ENCODE measurements around the gene DLGAP5.

GRCh38 chr14:55146425-55146824 is 45.0 kb downstream of the DLGAP5 start:
- TF ChIP-seq CTCF (conservative IDR thresholded peaks at IDR 0.05; ENCODE audit: low read depth, low read length) (no peak), POLR2A (IDR thresholded peaks at IDR 0.05; ENCODE audit: low read depth, low read length) (no peak), BHLHE40 (IDR thresholded peaks at IDR 0.05; ENCODE audit: low read depth, low read length) (no peak), RCOR1 (IDR thresholded peaks at IDR 0.05; ENCODE audit: insufficient replicate concordance, low read length) (no peak), SMC3 (IDR thresholded peaks at IDR 0.05; ENCODE audit: low read depth, low read length) (no peak)
- TF ChIP-seq, protein P1, sequence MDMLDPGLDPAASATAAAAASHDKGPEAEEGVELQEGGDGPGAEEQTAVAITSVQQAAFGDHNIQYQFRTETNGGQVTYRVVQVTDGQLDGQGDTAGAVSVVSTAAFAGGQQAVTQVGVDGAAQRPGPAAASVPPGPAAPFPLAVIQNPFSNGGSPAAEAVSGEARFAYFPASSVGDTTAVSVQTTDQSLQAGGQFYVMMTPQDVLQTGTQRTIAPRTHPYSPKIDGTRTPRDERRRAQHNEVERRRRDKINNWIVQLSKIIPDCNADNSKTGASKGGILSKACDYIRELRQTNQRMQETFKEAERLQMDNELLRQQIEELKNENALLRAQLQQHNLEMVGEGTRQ (IDR thresholded peaks at IDR 0.05; ENCODE audit: low read depth, low read length), result no peak
